SK-N-MC (cell line): ENCODE measurements around the gene HKDC1.

Experiments
- EZH2 ChIP-seq: fragments of 200-600 bp; sonication (generic); IDR thresholded peaks from one replicate; pipeline ENCODE4 v1.6.1; 2017; ENCODE audit warnings: antibody characterized with exemption
- POLR2AphosphoS5 ChIP-seq: IDR thresholded peaks from 2 replicates; pipeline ENCODE4 v1.6.1; 2012; ENCODE audit warnings: mild to moderate bottlenecking, low read depth, low read length, borderline replicate concordance

DNA sequence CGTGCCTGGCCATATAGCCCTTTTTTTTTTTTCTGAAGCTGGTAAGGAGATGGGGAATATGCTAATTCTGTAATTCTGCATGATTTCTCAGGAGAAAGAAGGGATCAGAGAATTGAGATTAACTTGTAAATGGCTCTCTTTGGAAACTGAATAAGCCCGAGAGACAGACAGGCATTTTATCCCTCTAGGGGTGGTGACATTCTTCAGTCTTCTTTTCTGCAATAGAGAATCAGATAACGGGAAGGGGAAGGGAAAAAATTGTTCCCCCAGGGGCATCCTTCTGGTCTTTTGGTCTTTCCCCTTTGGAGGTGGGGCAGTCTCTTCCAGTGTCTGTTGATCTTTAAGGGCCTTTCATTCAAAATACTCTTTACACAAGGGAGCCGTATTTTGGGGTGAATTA lies 92.4 kb downstream of the HKDC1 start:
- TF ChIP-seq EZH2 (no peak), POLR2AphosphoS5 (no peak)
